HG03108 (cell line): Measurements from ENCODE around the gene PPP3R1.
A peak's percentile ranks its signal among the peaks of the same experiment; 100 is the strongest.

Source experiments
- ATAC-seq: cut with Tn5 transposase; IDR thresholded peaks from one replicate; pipeline ENCODE4 v1.9.1; 2021; ENCODE audit warnings: moderate library complexity; ENCODE audit not compliant: unreplicated experiment

Gene PPP3R1, protein sequence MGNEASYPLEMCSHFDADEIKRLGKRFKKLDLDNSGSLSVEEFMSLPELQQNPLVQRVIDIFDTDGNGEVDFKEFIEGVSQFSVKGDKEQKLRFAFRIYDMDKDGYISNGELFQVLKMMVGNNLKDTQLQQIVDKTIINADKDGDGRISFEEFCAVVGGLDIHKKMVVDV

DNA sequence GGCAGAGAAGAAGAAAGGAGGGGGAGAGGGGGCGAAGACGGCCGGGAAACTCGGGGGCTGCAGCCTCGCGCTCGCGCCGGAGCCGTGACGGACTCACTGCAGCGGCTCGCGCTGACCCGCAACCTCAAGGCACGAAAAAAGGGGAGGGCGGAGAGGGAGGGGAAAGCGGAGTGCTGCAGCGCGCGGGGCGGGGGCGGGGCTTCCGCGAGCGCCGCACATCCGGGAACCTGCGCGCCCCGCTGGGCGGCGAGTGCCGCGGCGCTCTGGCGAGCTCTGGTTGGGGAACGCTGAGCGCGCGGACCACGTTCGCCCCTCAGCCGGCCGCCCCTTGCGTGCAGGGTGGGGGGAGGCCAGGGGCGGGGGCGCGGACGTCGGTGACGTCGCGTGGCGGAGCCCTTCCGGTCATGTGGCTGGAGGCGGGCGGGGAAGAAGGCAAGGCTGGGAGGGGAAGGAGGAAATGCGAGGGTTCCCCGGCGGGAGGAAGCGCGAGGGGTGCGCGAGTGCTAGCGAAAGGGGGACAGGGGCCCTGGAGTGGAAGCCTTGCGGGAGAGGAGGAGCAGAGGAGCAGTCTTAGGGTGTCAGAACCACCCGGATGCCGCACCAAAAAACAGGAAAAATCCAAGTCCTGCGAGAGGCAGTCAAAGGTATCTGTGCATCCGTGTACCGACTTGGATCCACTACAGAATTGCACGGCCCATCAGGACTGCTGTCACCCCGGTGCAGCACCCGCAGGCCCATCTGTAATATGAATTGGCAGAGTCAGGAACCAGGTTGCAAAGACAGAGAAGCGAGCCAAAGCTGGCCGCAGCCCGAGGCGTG, at the start of gene PPP3R1:
Gene PPP3R1, minus strand, starts transcription at position 133 of the 819 bp plus-strand sequence. CDS start 405 bp downstream, outside the sequence.
- ATAC-seq, result peak; percentile 77

DNA sequence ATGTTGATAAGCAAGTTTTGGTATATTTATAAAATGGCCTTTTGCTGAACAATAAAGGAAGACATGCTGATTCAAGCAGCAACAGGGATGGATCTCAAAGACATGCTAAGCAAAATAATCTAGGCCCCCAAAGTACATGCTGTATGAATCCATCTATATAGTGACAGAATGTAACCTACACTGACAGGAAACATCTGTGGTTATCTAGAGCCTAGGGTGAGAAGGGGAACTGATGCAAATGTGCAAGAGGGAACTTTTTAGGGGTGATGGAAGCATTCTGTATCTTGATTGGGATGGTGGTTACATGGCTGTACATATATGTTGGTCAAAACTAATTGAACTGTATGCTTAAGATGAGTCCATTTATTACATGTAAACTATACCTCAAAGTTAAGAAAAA, 43.2 kb upstream of the PPP3R1 start:
- ATAC-seq, result peak; percentile 61

DNA sequence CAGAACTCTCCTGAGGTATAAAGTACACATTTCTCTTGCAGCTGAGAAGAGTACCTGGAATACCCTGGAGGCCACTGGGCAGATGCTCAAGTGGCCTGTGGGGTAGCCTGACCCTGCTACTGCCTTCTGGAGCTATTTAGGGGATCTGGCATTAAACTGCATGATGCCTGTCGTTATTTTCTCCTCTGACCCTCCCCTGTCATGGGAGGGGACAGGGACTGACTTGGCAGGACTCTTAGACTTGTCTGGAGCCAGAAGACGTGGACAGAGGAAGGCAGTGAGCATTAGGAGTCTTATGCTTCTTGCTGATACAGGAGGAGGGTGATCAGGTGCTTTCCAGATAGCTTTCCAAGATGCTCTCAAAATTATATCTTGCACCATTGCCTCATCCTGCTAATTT, 42.6 kb upstream of the PPP3R1 start:
- ATAC-seq, result no peak

DNA sequence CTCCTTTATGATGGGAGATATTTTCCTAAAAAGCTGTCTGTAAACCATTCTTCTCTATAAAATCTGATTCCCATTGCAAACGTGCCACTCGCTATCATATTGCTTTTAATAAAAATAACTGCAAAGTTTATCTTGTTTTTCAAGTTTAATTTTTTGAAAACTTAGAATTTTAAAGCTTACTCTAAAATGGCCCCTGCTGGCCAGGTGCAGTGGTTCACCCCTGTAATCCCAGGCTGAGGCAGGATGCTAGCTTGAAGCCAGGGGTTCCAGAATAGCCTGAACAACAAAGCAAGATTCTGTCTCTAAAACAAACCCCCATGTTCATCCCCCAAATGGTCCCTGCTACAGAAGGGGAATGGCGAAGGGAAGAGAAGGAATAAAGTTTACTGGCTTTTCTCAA, 41.9 kb upstream of the PPP3R1 start:
- no peak for ATAC-seq

DNA sequence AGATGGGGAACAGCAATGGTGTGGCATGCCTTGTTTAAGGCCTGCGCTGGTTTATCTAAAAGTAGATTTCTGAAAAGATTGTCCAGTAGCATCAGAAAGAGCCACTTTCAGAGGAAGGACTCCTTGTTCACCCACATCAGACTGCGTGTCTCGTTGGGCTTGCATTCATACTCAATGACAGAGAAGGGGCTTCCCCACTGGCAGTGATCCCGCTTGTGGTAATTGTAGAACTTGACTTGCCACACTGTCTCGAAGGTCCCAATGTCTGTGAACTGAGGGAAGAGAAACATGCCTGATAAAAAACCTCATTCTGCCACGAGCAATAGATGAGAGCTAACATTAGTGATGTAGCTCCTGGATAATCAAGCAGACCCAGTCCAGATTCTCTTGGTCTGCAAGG, 41.4 kb upstream of the PPP3R1 start:
- ATAC-seq, result no peak

DNA sequence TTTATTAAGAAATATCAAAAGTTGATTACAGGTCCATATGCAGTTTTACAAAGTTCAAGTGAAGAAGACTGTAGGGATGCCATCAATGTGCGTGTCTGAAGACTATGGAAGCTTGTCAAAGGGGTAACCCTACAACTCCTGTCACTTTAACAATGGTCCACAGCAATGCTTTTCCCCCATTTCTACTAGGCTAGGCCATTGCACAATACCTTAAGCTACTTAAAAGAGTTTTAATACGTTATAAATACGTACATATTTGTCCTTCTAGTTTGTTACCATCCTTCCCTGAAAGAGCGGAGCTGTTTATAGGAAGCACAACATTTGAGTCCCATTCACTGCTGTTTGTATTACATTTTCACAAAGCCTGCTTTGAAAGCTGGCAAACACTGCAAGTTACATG, 40.7 kb upstream of the PPP3R1 start:
- ATAC-seq, result no peak

DNA sequence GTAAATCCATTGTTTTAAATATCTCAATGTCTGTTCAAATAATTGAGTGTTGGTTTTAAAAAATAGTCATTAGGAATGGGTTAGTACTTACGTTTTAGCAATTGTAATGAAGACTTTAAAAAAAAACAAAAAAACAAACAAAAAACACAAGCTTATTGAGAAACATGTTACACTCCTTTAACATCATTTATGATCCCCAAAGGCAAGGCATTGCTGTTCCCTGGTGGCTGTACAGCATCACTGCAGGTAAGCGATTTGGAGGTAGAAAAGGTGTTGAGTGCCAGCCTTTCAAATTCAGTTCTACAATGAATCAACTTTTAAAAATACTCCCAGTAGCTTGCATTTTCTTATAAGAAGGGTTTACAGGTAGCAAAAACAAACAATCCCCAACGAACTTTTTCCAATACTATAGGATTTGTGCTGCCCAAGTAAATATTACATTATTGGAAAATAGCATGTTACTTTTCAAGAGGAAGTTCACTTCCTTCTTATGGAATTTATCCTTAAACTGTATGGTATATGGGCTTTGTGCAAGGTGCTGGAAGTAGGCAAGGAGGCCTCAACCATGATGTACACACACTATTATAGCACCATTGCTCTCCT, 39.9 kb upstream of the PPP3R1 start:
- ATAC-seq, result no peak

DNA sequence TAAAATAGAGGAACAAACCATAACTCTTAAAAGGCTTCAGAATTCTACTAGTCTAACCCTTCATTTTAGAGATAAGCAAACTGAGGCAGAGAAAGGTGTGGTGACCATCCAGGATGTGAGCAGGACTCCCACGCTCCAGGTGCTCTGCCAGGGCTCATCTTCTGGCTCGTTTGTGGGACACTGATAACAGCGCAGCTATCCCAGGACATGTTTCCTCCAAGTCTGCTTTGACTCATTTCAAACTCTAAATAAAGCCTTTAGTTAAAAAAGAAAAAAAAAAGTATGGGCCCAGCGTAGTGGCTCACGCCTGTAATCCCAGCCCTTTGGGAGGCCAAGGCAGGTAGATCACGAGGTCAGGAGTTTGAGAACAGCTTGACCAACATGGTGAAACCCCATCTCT, 39.0 kb upstream of the PPP3R1 start:
- no peak for ATAC-seq

DNA sequence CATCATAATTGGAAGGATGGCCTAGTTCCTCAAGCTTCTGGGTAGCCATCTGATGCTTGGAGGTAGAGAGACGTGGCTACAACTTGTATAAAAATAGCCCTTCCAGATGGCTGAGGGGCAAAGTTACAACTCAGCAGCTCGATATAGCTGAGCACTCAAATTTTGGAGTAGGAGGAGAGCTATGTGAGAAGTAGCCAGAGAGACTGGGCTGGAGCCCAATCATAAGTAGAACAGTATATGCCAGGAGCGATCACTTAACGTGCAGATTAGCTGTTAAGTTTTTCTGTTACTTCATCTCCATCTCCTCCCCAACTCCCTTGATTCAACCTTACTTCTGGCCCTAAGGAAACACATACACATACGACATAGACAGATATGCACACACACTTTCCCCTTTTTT, 38.6 kb upstream of the PPP3R1 start:
- ATAC-seq, result no peak

DNA sequence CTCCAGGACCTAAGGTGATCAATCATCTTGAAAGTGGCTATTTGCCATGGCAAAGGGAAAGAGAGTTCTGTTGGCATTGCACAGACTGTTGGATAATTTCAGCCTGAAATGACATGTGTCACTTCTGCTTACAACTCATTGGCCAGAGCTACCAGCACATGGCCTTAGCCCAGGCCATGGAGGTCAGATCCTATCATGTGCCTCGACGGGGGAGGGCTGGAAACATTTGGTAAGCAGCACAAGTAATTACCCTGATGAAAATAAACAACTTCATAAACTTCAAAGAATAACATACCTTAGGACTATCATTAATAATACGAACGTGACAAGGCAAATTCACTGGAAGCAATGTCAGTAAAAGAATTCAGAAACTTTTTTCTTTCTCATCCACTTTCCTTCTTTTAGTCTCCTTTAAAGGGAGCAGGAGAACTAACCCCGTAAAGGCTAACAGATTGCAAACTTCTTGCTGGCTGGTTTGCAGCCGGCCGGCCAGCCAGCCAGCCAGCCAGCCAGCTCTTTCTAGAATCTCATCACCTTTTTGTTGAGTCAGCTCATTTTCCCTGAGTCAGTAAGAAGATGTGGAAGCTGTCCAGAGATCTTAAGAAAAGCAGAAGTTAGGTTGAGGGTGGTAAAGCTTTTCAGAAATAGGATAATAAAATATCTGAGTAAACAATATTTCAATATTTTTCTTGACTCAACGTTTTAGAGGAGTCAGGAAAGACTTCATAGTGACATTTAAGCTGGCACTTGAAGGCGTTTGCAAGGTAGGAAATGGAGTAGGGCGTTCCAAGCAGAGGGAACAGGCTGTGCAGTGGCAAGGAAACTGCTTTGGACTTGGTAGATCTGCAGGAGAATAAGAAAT, 35.5 kb upstream of the PPP3R1 start:
- ATAC-seq, result no peak

DNA sequence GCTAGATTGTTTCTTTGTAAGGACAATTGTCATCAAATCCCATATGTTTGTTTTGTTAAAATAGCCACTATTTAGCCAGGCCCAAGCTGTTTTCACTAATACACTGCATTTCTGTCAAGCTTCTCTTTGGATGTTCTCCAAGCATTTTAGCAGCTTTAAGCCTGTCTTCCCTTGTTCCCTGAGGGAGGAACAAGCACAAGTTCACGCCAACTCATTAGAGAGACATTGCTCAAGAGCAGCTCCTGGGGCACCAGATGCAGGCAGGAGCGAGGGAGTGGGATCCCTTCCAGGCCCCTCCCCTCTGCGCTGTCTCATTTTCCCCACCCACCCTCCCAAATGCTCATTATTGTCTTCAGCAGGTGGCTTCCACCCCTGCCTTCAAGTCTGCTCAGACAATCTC, 32.6 kb upstream of the PPP3R1 start:
- ATAC-seq, result no peak

DNA sequence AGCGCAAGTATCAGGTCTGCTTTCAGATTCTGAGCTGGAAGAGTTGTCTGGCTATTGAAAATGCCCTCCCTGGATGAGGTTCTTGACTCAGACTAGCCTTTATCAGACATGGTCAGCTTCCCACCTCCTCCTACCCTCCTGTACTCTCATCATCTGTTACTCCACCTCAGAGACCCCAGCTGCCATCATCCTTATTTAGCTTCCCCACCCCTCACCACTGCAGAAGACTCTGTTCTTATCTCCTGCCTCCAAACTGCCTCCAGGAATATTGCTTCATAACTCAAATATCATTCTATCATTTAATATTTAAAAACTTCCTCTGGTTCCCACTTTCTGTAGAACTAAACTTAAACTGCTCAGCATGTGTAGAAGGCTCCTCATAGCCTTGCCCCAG, 31.1 kb upstream of the PPP3R1 start:
- no peak for ATAC-seq

DNA sequence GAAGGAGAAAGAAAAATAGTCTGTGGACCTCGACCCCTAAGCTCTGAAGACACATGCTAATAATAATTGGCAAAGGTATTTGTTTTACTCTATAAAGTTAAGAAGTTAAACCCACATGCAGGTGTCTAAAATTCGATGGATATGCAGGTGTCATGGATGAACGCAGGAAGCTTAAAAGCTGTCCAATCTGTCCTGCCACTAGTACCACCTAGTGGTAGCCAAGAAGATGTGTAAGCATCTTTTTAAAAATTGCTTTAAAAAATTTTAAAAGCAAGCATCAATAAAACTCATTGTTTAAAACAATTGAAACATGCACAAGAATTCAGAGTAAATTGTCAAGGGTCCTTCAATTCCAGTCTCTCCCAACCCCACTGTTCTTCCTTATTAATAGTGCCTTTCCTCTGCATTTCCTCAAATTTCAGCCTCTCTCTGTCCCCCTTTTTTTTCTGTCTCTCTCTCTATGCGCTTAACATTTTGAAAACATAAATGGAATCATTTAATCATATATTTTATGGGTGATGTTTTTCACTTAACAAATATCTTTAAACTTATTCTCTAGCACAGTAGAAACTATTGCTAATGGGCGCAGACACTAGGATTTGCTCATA, 30.6 kb upstream of the PPP3R1 start:
- ATAC-seq, result no peak

DNA sequence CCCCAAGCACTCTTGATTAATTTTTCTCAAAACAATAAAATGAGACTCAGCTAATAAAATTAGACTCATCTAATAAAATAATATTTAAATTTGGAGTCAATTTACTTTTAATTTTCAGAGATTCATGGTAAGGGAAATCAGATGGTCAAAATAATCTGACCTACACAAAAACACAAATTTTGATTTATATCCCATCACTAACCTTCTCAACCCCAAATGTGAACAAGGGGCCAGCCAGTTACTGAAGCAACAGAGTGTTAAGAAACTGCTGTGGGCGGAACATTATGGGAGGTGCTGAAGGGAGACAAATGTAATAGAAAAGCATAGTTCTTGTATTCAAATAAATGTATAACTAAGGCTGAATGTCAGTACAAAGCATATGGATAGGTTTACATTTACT, 28.5 kb upstream of the PPP3R1 start:
- no peak for ATAC-seq

DNA sequence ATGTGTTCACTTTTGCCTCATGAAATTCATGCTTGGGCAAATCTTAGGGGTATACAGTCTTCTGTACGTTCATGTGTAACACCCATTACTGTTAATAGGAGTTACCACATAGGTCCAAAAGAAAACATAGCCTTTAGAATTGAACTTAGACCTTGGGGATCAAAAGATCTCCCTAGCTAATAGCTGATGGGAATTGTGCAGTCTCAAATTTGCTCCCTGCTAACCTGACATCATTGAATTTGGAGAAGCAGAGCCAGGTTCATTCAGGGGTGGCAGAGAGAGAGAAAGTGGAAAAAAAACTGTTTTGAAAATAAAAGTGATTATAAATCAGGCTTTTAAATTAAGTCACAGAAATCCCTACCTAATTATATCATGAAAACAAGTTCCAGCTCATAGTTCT, 28.0 kb upstream of the PPP3R1 start:
- no peak for ATAC-seq

DNA sequence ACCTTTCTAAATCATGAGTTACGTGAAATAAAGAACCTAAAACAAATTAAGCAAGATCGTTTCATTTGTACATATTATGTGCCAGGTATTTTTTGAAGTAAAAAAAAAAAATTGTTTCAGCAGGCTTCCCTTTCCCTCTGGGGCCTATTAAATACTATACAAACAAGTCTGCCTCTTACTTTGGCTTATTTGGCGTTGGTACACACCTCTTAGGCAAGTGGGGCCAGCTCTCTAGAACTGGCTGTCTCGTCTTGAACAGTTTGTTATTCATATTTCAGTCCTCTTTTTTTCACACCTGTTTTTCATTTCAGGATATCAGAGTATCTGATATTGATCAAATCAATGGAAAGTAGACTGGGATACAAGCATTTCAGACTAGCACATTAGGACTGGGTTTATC, 27.4 kb upstream of the PPP3R1 start:
- no peak for ATAC-seq

DNA sequence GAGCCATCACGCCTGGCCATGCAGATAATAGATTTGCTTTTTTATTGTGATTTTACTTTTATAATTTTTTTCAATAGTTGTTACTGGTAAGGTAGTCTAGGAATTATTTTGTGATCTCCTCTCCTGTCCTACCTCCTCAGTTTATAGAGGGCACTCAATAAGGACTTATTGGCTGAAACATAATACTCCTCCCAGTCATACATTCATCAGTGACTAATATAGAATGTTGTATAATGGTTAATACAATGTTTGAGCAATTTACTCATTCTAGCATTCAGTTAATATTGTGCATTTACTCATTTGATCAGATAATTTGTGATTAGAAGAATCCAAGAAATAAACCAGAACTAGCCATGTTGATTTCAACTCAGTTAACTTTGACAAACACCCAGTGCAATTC, 25.8 kb upstream of the PPP3R1 start:
- no peak for ATAC-seq

DNA sequence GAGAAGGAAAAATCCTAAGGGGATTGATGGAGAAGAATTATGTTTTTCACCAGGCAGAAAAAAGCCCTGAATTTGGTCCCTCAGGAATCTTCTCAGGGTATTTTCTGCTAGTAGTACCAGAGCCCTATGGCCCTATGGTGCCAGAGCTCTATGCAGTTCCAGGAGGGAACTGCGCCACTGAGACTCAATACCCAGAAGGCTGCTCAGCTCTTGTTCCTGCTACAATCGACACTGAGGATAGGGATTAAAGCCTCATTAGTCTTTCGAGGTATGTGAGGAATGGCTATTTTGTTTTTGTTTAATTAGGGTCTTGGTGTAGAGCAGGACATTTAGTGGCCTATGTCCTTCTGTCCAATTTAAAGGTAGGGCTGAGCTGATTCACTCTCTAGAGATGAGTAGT, 21.7 kb upstream of the PPP3R1 start:
- ATAC-seq, result no peak

DNA sequence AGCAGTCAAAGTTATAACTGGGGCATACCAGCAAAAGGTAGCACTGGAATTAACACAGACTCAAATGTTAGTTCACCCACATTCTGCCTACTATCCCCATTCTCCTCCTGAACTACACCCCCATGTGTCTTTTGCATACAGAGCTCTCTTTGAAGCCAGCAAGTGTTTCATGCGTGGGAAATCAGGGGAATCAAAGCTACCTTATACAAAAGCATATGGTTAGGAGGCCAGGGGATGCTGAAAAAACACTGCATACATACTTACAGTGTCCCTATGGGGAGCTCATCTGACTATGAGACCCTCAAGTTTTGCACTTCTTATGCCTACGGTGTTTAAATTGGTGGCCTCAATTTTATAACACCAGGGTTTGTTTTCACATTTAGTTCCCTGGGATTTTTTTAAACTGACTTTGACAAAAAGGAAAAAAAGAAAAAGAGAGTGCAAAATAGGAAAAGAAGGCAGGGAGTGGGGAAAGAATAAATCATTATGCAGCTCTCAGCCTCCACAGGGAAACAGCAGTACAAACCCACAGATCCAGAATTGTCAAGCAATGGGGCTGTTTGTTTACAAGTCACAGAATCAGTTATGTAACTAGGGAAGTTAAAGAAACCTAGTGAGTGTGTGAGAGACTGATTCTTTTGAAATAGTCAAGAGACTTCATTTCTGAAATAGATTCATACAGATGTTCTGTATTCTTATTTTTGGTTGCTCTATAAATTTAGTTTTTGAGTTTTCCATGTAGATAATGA, 20.1 kb upstream of the PPP3R1 start:
- ATAC-seq, result no peak

DNA sequence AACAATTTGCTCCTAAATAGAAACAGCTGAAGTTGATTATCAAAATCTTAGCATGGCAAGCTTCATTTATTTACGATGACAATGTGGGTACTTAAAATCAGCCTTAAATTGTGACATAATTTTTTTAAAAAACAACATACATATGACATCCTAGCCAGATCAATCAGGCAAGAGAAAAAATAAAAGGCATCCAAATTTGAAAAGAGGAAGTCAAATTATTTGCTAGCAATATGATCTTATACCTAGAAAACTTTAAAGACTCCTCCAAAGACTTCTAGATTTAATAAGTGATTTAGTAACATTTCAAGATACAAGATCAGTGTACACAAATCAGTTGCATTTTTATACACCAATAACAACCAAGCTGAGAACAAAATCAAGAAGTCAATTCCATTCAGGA, 14.3 kb upstream of the PPP3R1 start:
- no peak for ATAC-seq
